Kidney capillary endothelial cell (primary cell): ENCODE data around the gene MIEF1.

Source experiments
- DNase-seq: peaks from one replicate; pipeline ENCODE4 v3.0.0-alpha.2; 2018; ENCODE audit warnings: low spot score

The MIEF1 gene

GRCh38 chr22:39528681-39529486, 26.8 kb downstream of the MIEF1 start:
- peak; percentile 91 for DNase-seq

GRCh38 chr22:39529487-39529851, 27.4 kb downstream of the MIEF1 start:
- DNase-seq = no peak

- DNase-seq = no peak
Measured at GRCh38 chr22:39530116-39530515, 28.0 kb downstream of the MIEF1 start.

GRCh38 chr22:39530692-39531331, 28.7 kb downstream of the MIEF1 start:
- DNase-seq = peak; percentile 42

- peak; percentile 99 for DNase-seq
Measured at GRCh38 chr22:39532215-39533073, 30.4 kb downstream of the MIEF1 start, which contains the start of gene RPS19BP1. RPS19BP1 (minus strand) TSS chr22:39532748; CDS start chr22:39532738, 10 bp downstream.

- DNase-seq = no peak
Measured at GRCh38 chr22:39534092-39534506, 32.0 kb downstream of the MIEF1 start.

GRCh38 chr22:39534591-39535356, 32.7 kb downstream of the MIEF1 start:
- peak; percentile 69 for DNase-seq

GRCh38 chr22:39535357-39535725, 33.3 kb downstream of the MIEF1 start:
- DNase-seq = no peak

- DNase-seq = no peak
Measured at GRCh38 chr22:39535831-39536449, 33.9 kb downstream of the MIEF1 start.

GRCh38 chr22:39536711-39537110, 34.6 kb downstream of the MIEF1 start:
- DNase-seq = no peak

- no peak for DNase-seq
Measured at GRCh38 chr22:39537975-39538374, 35.9 kb downstream of the MIEF1 start.

GRCh38 chr22:39543095-39543494, 41.0 kb downstream of the MIEF1 start:
- DNase-seq = peak; percentile 35

- DNase-seq = peak; percentile 26
Measured at GRCh38 chr22:39545386-39546365, 43.6 kb downstream of the MIEF1 start.

GRCh38 chr22:39546889-39547586, 44.9 kb downstream of the MIEF1 start:
- DNase-seq = no peak

GRCh38 chr22:39547587-39547947, 45.5 kb downstream of the MIEF1 start:
- no peak for DNase-seq

GRCh38 chr22:39553429-39553828, 51.3 kb downstream of the MIEF1 start:
- no peak for DNase-seq

GRCh38 chr22:39554151-39554550, 52.1 kb downstream of the MIEF1 start:
- DNase-seq = no peak

- DNase-seq = no peak
Measured at GRCh38 chr22:39556970-39557841, 55.1 kb downstream of the MIEF1 start.
